Stimulated activated CD4-positive, alpha-beta T cell treated with anti-CD3 and anti-CD28 coated beads, Interleukin-12 subunit alpha, Interleukin-12 subunit beta, amount 100 ng/mL, for 48 hours (primary cell): Measurements from ENCODE around the gene SLITRK1.

Experiments used
- DNase-seq, 3 donors: peaks; one replicate each; pipeline ENCODE4 v3.0.0-alpha.2; 2020; ENCODE audit warnings: low read depth in 2 of 3, low spot score in 1 of 3

The SLITRK1 gene

GRCh38 chr13:83881917-83882605 lies at the start of gene SLITRK1:
SLITRK1 (minus strand) TSS chr13:83882474; CDS start chr13:83881507, 967 bp downstream.
- no peak for DNase-seq

DNA sequence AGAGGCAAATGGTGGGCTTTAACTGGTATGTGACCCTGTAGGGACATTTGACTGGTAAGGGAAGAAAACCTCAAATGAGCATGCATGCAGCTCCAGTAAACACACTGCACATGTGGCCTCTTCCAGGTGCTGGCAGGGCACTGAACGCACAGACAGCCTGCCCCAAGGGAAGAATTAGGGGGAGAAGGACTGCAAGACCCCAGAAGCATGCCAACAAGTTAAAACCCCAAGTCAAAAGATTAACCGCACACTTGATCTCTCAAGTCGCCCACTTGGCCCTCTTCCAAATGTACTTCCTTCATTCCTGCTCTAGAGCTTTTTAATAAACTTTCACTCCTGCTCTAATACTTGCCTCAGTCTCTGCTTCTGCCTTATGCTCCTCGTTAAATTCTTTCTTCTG lies 46.9 kb upstream of the SLITRK1 start:
- DNase-seq = no peak

DNA sequence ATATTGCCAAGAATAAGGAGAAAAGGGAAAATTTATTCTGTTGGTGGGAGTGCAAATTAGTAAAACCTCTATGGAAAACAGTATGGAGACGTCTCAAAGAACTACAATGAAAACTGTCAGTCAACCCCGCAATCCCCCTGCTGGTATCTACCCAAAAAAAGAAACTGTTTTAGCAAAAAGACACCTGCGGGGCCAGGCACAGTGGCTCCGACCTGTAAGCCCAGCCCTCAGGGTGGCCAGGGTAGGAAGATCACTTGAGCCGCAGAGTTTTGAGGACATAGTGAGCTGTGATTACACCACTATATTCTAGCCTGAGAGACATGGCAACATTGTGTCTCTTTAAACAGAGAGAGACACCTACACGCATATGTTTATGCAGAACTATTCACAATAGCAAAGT lies 37.5 kb upstream of the SLITRK1 start:
- DNase-seq = no peak

DNA sequence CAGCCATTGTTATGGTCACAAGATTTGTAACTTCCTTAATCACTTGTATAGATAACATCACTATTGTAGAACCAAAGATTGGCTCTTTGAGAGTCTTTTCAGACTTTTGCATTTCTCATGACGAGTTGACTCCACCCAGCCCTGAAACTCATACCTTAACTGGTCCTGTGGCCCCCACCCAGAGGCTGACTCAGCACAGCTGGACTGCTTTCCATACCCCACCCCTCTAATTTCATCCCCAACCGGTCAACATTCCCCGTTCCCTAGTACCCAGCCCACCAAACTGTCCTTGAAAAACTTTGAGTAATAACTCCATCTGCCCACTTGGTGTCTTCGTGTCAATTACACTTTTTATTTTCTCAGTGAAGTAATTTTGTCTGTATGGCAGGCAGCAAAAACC lies 32.1 kb upstream of the SLITRK1 start:
- DNase-seq = no peak

- no peak for DNase-seq
Observed at GRCh38 chr13:83907196-83907989, 25.1 kb upstream of the SLITRK1 start.

DNA sequence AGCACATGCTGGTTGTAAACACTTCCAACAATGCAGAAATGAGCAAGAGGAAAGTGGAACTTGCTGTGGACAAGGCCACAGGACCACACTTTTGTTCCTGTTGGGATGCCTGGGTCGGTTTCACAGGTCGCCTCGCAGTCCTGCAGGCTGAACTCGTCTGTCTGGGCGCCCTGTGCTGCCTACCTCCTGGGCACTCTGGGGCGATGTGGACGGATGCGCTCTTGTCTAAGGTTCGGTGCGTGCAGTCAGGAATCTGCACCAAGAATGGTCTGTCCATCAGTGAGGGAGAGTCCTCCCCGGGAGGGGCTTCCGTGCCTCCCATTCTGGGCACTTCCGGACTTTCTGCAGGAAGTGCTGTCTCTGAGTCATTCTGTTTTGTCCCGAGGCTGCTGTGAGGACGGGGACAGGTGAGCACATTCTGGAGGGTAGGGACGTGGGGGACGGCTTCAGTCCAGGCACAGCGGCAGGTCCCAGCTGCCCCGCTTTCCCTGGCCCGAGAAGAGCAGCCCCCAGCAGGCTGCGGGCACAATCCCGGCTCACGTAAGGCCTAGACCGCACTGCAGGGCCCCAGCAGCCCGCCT lies 24.1 kb upstream of the SLITRK1 start:
- no peak for DNase-seq

GRCh38 chr13:83905641-83906040 lies 23.4 kb upstream of the SLITRK1 start:
- no peak for DNase-seq

DNA sequence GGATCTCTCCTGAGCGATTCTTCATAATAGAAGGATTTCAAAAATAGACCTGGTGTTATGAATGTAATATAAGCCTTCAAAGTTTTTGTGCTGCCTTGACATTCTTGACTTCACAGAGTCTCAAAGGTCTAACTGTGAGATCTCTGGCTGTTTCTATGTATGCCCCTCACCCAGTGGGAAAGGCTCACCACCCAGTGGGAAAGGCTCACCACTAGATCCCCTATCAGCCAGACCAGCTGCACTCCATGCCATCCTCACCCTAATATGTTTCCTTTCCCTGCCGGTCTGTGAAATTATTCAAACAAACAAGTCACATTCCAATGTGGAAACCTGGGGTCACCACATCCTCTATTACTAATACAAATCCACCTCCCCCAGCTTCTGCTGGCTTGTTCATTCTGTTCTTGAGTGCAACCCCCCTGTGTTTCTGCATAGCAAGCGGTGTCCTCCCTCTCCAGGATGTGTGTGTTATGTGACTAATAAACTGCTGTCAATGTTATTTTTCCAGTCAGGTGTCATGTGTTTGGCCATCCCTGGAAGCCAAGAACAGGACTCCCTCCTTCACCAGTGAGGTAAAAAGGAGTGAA lies 13.8 kb upstream of the SLITRK1 start:
- no peak for DNase-seq

DNA sequence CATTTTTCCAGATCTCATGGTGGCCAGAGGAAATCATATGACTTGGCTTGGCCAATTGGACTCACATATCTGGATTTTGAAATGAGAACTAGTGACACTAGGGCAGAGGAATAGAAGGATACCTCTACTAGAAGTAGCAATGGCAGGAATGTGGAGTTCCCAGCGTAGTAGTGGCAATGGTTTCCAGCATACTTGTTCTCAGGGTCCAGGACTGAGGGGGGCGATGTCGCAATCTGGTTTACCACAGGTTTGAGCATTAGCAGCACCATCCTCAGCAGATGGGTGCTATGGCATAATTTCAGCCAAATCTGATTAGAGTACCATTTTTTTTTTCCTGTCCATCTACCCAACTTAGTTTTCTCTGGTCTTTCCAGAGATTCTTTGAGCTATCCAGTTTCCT lies 8.1 kb upstream of the SLITRK1 start:
- DNase-seq = no peak

- no peak for DNase-seq
Observed at GRCh38 chr13:83884141-83884540, 1.9 kb upstream of the SLITRK1 start.

GRCh38 chr13:83883061-83883523 lies 818 bp upstream of the SLITRK1 start:
- no peak for DNase-seq

DNA sequence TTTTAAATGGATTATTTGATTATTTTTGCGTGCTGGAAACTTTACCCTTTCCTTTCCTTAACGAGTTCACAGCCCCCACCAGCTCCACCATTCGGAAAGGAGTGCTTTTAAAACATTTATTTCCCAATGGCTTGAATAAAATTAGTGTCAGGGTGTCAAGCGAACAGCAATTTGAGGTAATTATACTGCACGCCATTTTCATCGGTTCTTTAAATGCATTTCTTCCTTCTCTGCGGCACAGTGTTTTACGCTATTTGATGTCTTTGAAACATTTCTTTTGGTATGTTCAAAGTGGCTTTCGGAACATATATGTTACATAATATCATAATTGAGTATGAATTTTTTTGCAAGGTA lies 309 bp upstream of the SLITRK1 start:
- DNase-seq = no peak

GRCh38 chr13:83881140-83881684 lies 1.1 kb downstream of the SLITRK1 start:
- no peak for DNase-seq

DNA sequence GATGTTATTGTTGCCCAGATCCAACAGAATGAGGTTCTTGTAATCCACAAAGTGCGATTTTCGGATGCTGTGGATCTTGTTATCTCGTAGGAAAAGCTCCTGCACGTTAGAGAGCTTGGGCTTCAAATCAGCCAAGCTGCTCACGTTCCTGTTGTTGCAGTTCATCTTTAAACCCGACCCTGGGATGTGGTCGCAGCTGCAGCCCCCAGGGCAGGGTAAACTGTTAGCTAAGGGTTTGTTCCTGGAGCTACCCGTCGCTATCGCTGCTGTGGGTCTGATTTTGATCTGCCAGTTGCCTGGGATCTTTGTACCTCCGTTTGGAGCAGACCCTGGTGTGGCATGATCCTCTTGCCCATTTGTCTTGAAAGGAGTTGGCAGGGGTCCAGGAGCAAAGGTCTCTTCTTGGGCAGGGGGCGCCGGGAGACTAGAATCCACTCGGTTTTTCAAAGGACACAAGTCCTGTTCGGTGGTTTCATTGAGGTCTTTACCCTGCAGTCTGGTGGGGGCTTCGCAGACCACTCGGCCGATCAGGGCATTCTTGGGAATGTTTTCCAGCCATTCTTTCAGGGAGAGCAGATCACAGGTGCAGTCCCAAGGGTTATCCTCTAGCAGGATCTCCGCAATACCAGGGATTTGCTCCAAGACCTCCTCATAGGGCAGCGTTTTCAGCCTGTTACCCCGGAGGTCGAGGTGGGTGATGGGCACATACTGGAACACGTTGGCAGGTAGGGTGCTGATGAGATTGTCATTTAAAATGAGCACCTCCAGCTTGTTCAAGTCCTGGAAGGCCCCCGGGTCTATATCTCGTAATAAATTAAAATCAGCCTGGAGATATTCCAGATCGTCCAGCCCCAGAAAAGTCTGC lies 1.8 kb downstream of the SLITRK1 start:
- DNase-seq = no peak

- no peak for DNase-seq
Observed at GRCh38 chr13:83879431-83880171, 2.7 kb downstream of the SLITRK1 start.

DNA sequence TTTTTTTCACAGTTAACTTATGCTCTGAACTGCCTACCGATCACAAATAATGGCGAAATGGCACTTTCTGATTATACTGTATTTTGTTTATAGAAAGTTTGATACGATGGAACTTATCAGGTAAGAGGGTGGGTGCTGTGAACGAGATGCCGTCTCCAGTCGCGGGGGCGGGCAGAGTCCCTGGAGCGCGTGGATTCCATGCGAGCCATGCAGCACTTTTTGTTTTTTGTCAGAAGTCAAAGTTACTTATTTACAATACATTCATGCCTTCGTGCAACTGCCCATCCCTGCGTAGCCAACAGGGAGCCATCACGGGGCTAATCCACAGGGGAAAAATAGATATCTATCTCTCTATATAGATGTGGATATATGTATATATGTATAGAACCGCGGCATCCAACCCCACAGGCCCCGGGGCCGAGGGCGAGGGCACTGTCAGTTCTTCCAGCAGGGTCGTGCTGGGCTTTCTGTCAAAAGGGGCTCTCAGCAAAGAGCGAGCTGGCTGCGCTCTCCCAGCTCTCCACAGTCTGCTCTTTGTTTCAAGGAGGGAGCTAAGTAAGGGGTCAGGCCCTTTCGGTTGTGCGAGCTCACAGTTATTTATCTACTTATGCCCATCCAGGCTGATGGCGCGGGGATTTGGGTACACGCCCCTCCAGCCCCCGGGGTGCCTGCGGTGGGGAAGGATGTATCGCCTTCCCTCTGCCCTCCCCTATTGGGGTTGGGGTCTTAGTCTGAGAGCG lies 3.4 kb downstream of the SLITRK1 start:
- no peak for DNase-seq

GRCh38 chr13:83877651-83878355 lies 4.5 kb downstream of the SLITRK1 start:
- no peak for DNase-seq

DNA sequence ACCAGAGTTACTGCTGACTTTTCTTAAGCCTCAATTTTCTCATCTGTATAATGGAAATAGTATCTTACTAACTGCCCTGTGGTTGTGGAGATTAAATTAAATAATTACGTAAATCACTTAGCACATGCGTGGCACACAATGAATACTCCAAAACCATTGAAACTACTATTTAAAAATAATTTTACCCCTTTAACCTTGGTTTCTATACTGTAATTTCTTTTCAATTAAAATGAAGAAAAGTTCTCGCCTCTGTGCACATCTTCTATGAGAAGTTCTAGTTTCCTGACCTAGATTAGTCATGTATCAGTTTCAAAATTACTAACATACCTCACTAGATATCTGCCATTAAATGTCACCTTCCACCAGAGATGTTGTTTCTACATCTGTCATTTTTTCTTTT lies 5.7 kb downstream of the SLITRK1 start:
- no peak for DNase-seq

DNA sequence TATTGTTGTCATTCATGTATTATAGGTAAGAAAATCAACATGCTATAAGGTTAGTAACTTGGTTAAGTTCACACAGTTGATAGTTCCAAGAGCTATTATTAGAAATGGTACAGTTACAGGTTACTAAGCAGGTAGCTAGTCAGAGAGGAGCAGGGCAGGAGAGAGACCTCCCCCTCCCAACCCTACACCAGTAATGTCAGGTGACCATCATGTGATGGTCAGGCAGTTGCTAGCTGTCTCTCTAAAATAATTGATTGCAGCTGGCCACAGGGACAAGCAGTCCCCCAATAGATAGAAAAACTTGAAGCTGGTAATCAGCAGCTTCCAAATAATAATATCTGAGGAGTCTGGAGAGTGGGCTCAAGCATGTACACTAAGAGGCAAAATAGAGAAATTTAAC lies 14.6 kb downstream of the SLITRK1 start:
- DNase-seq = no peak
